ENCODE results near the gene CST8.

CST8 gene

GRCh38 chr20:23476015-23476754, 14.7 kb upstream of the CST8 start:
- DNase-seq (ENCODE audit: low spot score) = no peak

GRCh38 chr20:23477223-23477622, 13.7 kb upstream of the CST8 start:
- no peak for DNase-seq (ENCODE audit: low spot score)

GRCh38 chr20:23479043-23479442, 11.9 kb upstream of the CST8 start:
- no peak for DNase-seq (ENCODE audit: low spot score)

- no peak for DNase-seq (ENCODE audit: low spot score)
These were observed 8.8 kb upstream of the CST8 start for GRCh38 chr20:23482138-23482537.

- no peak for DNase-seq (ENCODE audit: low spot score)
These were observed 6.8 kb upstream of the CST8 start for GRCh38 chr20:23484081-23484480.

- no peak for DNase-seq (ENCODE audit: low spot score)
These were observed 2.4 kb upstream of the CST8 start for GRCh38 chr20:23488470-23488869.

- no peak for DNase-seq (ENCODE audit: low spot score)
These were observed 1.9 kb upstream of the CST8 start for GRCh38 chr20:23488996-23489395.

- DNase-seq (ENCODE audit: low spot score) = no peak
These were observed 1.4 kb downstream of the CST8 start for GRCh38 chr20:23492292-23492691.

- DNase-seq (ENCODE audit: low spot score) = no peak
These were observed 2.4 kb downstream of the CST8 start for GRCh38 chr20:23493172-23493772.

- no peak for DNase-seq (ENCODE audit: low spot score)
These were observed 6.6 kb downstream of the CST8 start for GRCh38 chr20:23497536-23497935.

GRCh38 chr20:23501926-23502325, 11.0 kb downstream of the CST8 start:
- no peak for DNase-seq (ENCODE audit: low spot score)

GRCh38 chr20:23503649-23504048, 12.7 kb downstream of the CST8 start:
- DNase-seq (ENCODE audit: low spot score) = no peak

GRCh38 chr20:23507346-23507745, 16.4 kb downstream of the CST8 start:
- DNase-seq (ENCODE audit: low spot score) = no peak

GRCh38 chr20:23508449-23509229, 17.7 kb downstream of the CST8 start:
- DNase-seq (ENCODE audit: low spot score) = no peak

GRCh38 chr20:23509247-23509913, 18.5 kb downstream of the CST8 start:
- DNase-seq (ENCODE audit: low spot score) = no peak

GRCh38 chr20:23510000-23510590, 19.2 kb downstream of the CST8 start:
- no peak for DNase-seq (ENCODE audit: low spot score)

GRCh38 chr20:23513164-23513563, 22.2 kb downstream of the CST8 start:
- no peak for DNase-seq (ENCODE audit: low spot score)

GRCh38 chr20:23514848-23515247, 23.9 kb downstream of the CST8 start:
- no peak for DNase-seq (ENCODE audit: low spot score)

- DNase-seq (ENCODE audit: low spot score) = no peak
These were observed 24.5 kb downstream of the CST8 start for GRCh38 chr20:23515250-23515939.

- DNase-seq (ENCODE audit: low spot score) = no peak
These were observed 26.8 kb downstream of the CST8 start for GRCh38 chr20:23517719-23518118.

GRCh38 chr20:23519556-23519955, 28.6 kb downstream of the CST8 start:
- DNase-seq (ENCODE audit: low spot score) = no peak

- no peak for DNase-seq (ENCODE audit: low spot score)
These were observed 29.3 kb downstream of the CST8 start for GRCh38 chr20:23520185-23520584.

Measured in hematopoietic multipotent progenitor cell treated with erythropoietin and hydrocortisone succinate and interleukin-3 and kit ligand, for 17 days (in vitro differentiated cells).